GM21723 (cell line): ENCODE measurements around the gene MYH2.

Source experiments
- ATAC-seq: cut with Tn5 transposase; IDR thresholded peaks from one replicate; pipeline ENCODE4 v1.9.1; 2021; ENCODE audit warnings: mild to moderate bottlenecking, moderate library complexity; ENCODE audit not compliant: unreplicated experiment

Gene MYH2

GRCh38 chr17:10516638-10517037 lies 32.8 kb downstream of the MYH2 start:
- no peak for ATAC-seq

- ATAC-seq: no peak
These were observed 33.4 kb downstream of the MYH2 start for GRCh38 chr17:10516065-10516464.

GRCh38 chr17:10513299-10514067 lies 36.0 kb downstream of the MYH2 start:
- no peak for ATAC-seq

DNA sequence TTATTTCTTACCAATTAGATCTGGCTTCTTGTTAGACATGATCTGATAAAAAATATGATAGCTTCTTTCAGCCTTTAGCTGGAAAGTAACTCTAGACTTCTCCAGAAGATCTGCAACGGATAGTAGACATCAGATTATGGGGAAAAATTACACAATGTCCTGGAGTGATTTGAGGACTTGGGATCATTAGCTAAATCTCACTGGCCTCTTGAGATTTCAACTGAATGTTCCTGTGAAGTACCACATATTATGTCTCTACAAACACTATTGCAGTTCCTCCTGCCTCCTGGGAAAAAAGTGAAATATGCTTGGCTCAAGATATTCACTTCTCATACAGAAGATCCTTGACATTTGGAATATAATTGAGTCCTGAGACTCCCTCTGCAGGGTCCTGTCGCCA lies 36.6 kb downstream of the MYH2 start:
- no peak for ATAC-seq

DNA sequence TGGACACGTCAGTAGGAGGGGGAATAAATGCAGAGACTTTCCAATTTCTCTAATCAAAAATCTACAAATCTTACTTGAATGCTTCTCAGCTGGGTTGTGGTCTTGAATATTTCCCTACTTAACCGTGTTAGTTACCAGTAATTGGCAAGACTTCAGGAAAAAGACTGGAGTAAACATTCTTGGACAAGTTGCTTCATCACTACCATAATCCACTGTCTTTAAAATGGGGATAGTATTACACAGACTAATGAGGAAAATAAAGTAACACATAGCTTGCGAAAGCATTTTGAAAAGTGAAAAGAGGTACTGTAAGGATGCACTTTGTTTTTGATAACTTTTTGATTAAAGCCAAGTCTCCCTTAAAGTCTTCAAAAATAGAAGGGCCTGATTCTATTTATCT lies 49.5 kb downstream of the MYH2 start:
- no peak for ATAC-seq

GRCh38 chr17:10492004-10492403 lies 57.5 kb downstream of the MYH2 start:
- no peak for ATAC-seq

GRCh38 chr17:10482252-10482651 lies 67.2 kb downstream of the MYH2 start:
- ATAC-seq: no peak

- ATAC-seq: no peak
These were observed 71.8 kb downstream of the MYH2 start for GRCh38 chr17:10477701-10478100.

GRCh38 chr17:10474536-10474935 lies 74.9 kb downstream of the MYH2 start:
- ATAC-seq: no peak

- no peak for ATAC-seq
These were observed 77.6 kb downstream of the MYH2 start for GRCh38 chr17:10471858-10472257.
